Suprapubic skin (tissue), 4 donors: Measurements from ENCODE around the gene RBKS. TPM values are rescaled to one million over a fixed set of nuclear protein-coding genes. Genes with fewer than 3 reads are reported as not detected.

Source experiments
- DNase-seq, 2 donors: peaks; one replicate each; pipeline ENCODE4 v3.0.0-alpha.2; 2019; ENCODE audit warnings: low spot score in 2 of 2
- H3K27ac ChIP-seq: fragments of 200-600 bp; sonication (generic); one replicate; pipeline ENCODE4 v1.5.1; 2019
- H3K27me3 ChIP-seq: fragments of 200-600 bp; sonication (generic); one replicate; pipeline ENCODE4 v1.5.1; 2019
- H3K36me3 ChIP-seq: fragments of 200-600 bp; sonication (generic); one replicate; pipeline ENCODE4 v1.5.1; 2019
- H3K4me1 ChIP-seq: fragments of 200-600 bp; sonication (generic); one replicate; pipeline ENCODE4 v1.5.1; 2019
- H3K4me3 ChIP-seq: fragments of 200-600 bp; sonication (generic); one replicate; pipeline ENCODE4 v1.5.1; 2019; ENCODE audit warnings: mild to moderate bottlenecking
- H3K9me3 ChIP-seq: fragments of 200-600 bp; sonication (generic); one replicate; pipeline ENCODE4 v1.5.1; 2019
- CTCF ChIP-seq, 2 donors: fragments of 200-600 bp in 1 of 2; fragments of 450-650 bp in 1 of 2; sonication (generic) in 1 of 2; IDR thresholded peaks; one replicate each; pipeline ENCODE4 v1.5.1; 2016 to 2019; ENCODE audit warnings: antibody characterized with exemption in 2 of 2, mild to moderate bottlenecking in 1 of 2, moderate library complexity in 1 of 2
- EP300 ChIP-seq: sonication (generic); formaldehyde crosslinking; IDR thresholded peaks from one replicate; pipeline ENCODE4 v1.6.1; 2017; ENCODE audit warnings: antibody characterized with exemption
- POLR2A ChIP-seq, 2 donors: fragments of 450-650 bp; IDR thresholded peaks; one replicate each; pipeline ENCODE4 v1.6.1; 2017; ENCODE audit warnings: antibody characterized with exemption in 2 of 2, mild to moderate bottlenecking in 2 of 2, moderate library complexity in 2 of 2
- POLR2AphosphoS5 ChIP-seq, 3 donors: sonication (generic); formaldehyde crosslinking; IDR thresholded peaks; one replicate each; pipeline ENCODE4 v1.6.1; 2017; ENCODE audit warnings: antibody characterized with exemption in 3 of 3
- WGBS: methylation state at CpG from one replicate; pipeline ENCODE4 v1.1.5; 2018; 5-methylcytosine and 5-hydroxymethylcytosine counted together
- total RNA-seq, 4 donors: library from RNA; depleted of rRNA; stranded (reverse); fragments of >200 nt; gene quantifications; one replicate each; pipeline ENCODE4 v1.1.0, GENCODE V29; 2016

The RBKS gene
- total RNA-seq, 4 donors from 2014 or later = 1.0 to 2.2 (median 1.5) TPM

GRCh38 chr2:27854229-27854862 is 35.8 kb downstream of the RBKS start:
- DNase-seq = no peak
- H3K27ac ChIP-seq = no peak overlapping the region

GRCh38 chr2:27852691-27853090 is 37.5 kb downstream of the RBKS start:
- H3K4me1 ChIP-seq = no peaks in the 10 kb centered on the region
- 97% methylated on average over 1 of the region's 1 CpG for WGBS
- no peak overlapping the region for H3K27ac ChIP-seq
- TF ChIP-seq CTCF (IDR thresholded peaks at IDR 0.05) = no peak
- TF ChIP-seq POLR2A (IDR thresholded peaks at IDR 0.05) = no peak
- no peak for TF ChIP-seq EP300
- no peak for TF ChIP-seq POLR2AphosphoS5 (IDR thresholded peaks at IDR 0.05)
- H3K9me3 ChIP-seq = no peaks in the 10 kb centered on the region
- no peak for DNase-seq
- H3K4me3 ChIP-seq = no peak overlapping the region
- H3K27me3 ChIP-seq = no peaks in the 10 kb centered on the region
- H3K36me3 ChIP-seq = no peaks in the 10 kb centered on the region

More at GRCh38 chr2:27854229-27854862, 35.8 kb downstream of the RBKS start:
- Histone ChIP-seq H3K36me3 (no peaks in the 10 kb centered on the region), H3K9me3 (no peaks in the 10 kb centered on the region), H3K4me1 (no peaks in the 10 kb centered on the region), H3K27me3 (no peaks in the 10 kb centered on the region), H3K4me3 (no peak overlapping the region)
- 83% methylated on average over 3 of the region's 3 CpGs for WGBS
- TF ChIP-seq POLR2AphosphoS5 (IDR thresholded peaks at IDR 0.05) (no peak), POLR2A (IDR thresholded peaks at IDR 0.05) (no peak), CTCF (IDR thresholded peaks at IDR 0.05) (no peak), EP300 (no peak)

GRCh38 chr2:27849558-27850205 is 40.5 kb downstream of the RBKS start:
- TF ChIP-seq CTCF (IDR thresholded peaks at IDR 0.05) (no peak), POLR2AphosphoS5 (IDR thresholded peaks at IDR 0.05) (no peak), POLR2A (IDR thresholded peaks at IDR 0.05) (no peak), EP300 (no peak)

GRCh38 chr2:27847333-27847732 is 42.9 kb downstream of the RBKS start:
- DNase-seq = no peak
- Histone ChIP-seq H3K4me1 (peaks cover 3% of the 10 kb centered on the region), H3K36me3 (no peaks in the 10 kb centered on the region), H3K27ac (no peak overlapping the region), H3K9me3 (no peaks in the 10 kb centered on the region), H3K27me3 (no peaks in the 10 kb centered on the region), H3K4me3 (no peak overlapping the region)
- 92% methylated on average over 2 of the region's 2 CpGs for WGBS
- no peak for TF ChIP-seq POLR2AphosphoS5 (IDR thresholded peaks at IDR 0.05)
- no peak for TF ChIP-seq POLR2A (IDR thresholded peaks at IDR 0.05)
- no peak for TF ChIP-seq EP300
- no peak for TF ChIP-seq CTCF (IDR thresholded peaks at IDR 0.05)

More at GRCh38 chr2:27849558-27850205, 40.5 kb downstream of the RBKS start:
- peaks cover 3% of the 10 kb centered on the region for H3K4me1 ChIP-seq
- DNase-seq = no peak
- no peak overlapping the region for H3K27ac ChIP-seq
- H3K4me3 ChIP-seq = no peak overlapping the region
- H3K36me3 ChIP-seq = no peaks in the 10 kb centered on the region
- WGBS = 94% methylated on average over 3 of the region's 3 CpGs
- H3K27me3 ChIP-seq = no peaks in the 10 kb centered on the region
- no peaks in the 10 kb centered on the region for H3K9me3 ChIP-seq

GRCh38 chr2:27844821-27845255 is 45.3 kb downstream of the RBKS start:
- H3K36me3 ChIP-seq = no peaks in the 10 kb centered on the region
- no peak for TF ChIP-seq CTCF (IDR thresholded peaks at IDR 0.05)
- TF ChIP-seq EP300 = no peak
- no peak for TF ChIP-seq POLR2A (IDR thresholded peaks at IDR 0.05)
- no peak for TF ChIP-seq POLR2AphosphoS5 (IDR thresholded peaks at IDR 0.05)
- H3K9me3 ChIP-seq = no peaks in the 10 kb centered on the region
- H3K4me3 ChIP-seq = no peak overlapping the region
- H3K27me3 ChIP-seq = no peaks in the 10 kb centered on the region
- peaks cover 3% of the 10 kb centered on the region for H3K4me1 ChIP-seq
- H3K27ac ChIP-seq = no peak overlapping the region
- WGBS = 36% methylated on average over 4 of the region's 4 CpGs
- DNase-seq = no peak
